SU-DHL-6 (cell line): ENCODE results near the gene TNFRSF1B.

Experiments used
- H2AFZ ChIP-seq: fragments of 200-600 bp; sonication (generic); 2 replicates; pipeline ENCODE4 v1.6.1; 2014; ENCODE audit warnings: low read depth, mild to moderate bottlenecking, moderate library complexity, mixed read lengths, antibody characterized with exemption, low read length; ENCODE audit not compliant: severe bottlenecking
- H3F3A ChIP-seq: fragments of 200-600 bp; shearing (Covaris generic); 2 replicates; pipeline ENCODE4 v1.6.0; 2016; ENCODE audit warnings: antibody characterized with exemption, mild to moderate bottlenecking; ENCODE audit not compliant: insufficient read depth
- H3K27ac ChIP-seq: fragments of 200-600 bp; sonication (generic); 2 replicates; pipeline ENCODE4 v1.5.1; 2016; ENCODE audit warnings: low read depth, mild to moderate bottlenecking, low read length, moderate library complexity, mixed read lengths
- H3K27me3 ChIP-seq: fragments of 200-600 bp; sonication (generic), shearing (Covaris generic); 2 replicates; pipeline ENCODE4 v1.6.0; 2014; ENCODE audit warnings: mild to moderate bottlenecking, low read length
- H3K36me3 ChIP-seq: fragments of 200-600 bp; sonication (generic); 2 replicates; pipeline ENCODE4 v1.6.1; 2014; ENCODE audit warnings: mild to moderate bottlenecking, low read length, mixed read lengths
- H3K4me2 ChIP-seq: fragments of 300-600, 200-600 bp; shearing (Covaris generic), sonication (generic); 2 replicates; pipeline ENCODE4 v1.6.0; 2014; ENCODE audit warnings: low read length, low read depth, mild to moderate bottlenecking; ENCODE audit not compliant: poor library complexity, severe bottlenecking
- H3K4me3 ChIP-seq: fragments of 200-600 bp; sonication (generic); 2 replicates; pipeline ENCODE4 v1.5.1; 2014; ENCODE audit warnings: antibody characterized with exemption, low read length, mild to moderate bottlenecking, mixed read lengths; ENCODE audit not compliant: insufficient read depth, poor library complexity, severe bottlenecking
- H3K79me2 ChIP-seq: fragments of 200-600 bp; sonication (generic); 2 replicates; pipeline ENCODE4 v1.6.1; 2014; ENCODE audit warnings: mild to moderate bottlenecking, low read length, moderate library complexity; ENCODE audit not compliant: insufficient read depth
- H3K9ac ChIP-seq: fragments of 200-600 bp; sonication (generic); 2 replicates; pipeline ENCODE4 v1.7.0; 2014; ENCODE audit warnings: mild to moderate bottlenecking, low read length
- H3K9me2 ChIP-seq: fragments of 200-600 bp; sonication (generic); replicated peaks from 2 replicates; pipeline ENCODE4 v1.6.1; 2014; ENCODE audit warnings: low read length; ENCODE audit not compliant: insufficient read depth
- H3K9me3 ChIP-seq: fragments of 200-600 bp; sonication (generic); 2 replicates; pipeline ENCODE4 v1.6.1; 2014; ENCODE audit warnings: low read length, mixed read lengths; ENCODE audit not compliant: insufficient read depth
- H4K20me1 ChIP-seq: fragments of 200-600 bp; sonication (generic); 2 replicates; pipeline ENCODE4 v1.6.1; 2014; ENCODE audit warnings: low read depth, mild to moderate bottlenecking, antibody characterized with exemption, low read length, moderate library complexity, mixed read lengths
- CTCF ChIP-seq: fragments of 200-600 bp; sonication (generic); IDR thresholded peaks from one replicate; pipeline ENCODE4 v1.5.1; 2017; ENCODE audit warnings: antibody characterized with exemption, mild to moderate bottlenecking, low read length, moderate library complexity; ENCODE audit not compliant: insufficient read depth, poor library complexity, severe bottlenecking
- EZH2phosphoT487 ChIP-seq: fragments of 200-600 bp; sonication (generic), shearing (Covaris generic); conservative IDR thresholded peaks from 2 replicates; pipeline ENCODE4 v1.6.1; 2018; ENCODE audit warnings: mild to moderate bottlenecking, antibody characterized with exemption, low read length, moderate library complexity, mixed read lengths

Gene TNFRSF1B

DNA sequence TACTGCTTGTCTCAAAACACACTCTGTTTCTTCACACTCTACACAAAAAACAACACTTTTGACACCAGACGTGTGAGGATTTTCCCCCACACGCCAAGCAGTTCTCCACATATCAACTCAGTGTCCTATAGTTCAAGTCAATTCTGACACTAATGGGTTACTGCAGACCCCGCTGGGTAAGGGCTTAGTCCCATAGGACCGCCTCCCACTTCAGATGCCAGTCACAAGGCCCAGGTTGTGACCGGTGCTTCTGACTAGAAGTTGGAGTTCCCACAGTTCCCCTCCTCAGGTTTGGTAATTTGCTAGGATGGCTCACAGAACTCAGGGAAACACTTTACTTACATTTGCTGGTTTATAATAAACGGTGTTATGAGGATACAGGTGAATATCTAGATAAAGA is 83.0 kb downstream of the TNFRSF1B start:
- Histone ChIP-seq H3K27me3 (no peaks in the 10 kb centered on the region), H2AFZ (no peak overlapping the region), H3K9me2 (no peaks in the 10 kb centered on the region), H3K9me3 (no peaks in the 10 kb centered on the region), H3K79me2 (no peaks in the 10 kb centered on the region), H3K4me3 (no peak overlapping the region), H4K20me1 (no peaks in the 10 kb centered on the region), H3K27ac (no peak overlapping the region), H3K9ac (no peak overlapping the region), H3K4me2 (no peak overlapping the region), H3F3A (no peaks in the 10 kb centered on the region), H3K36me3 (0 out of 2 replicates have a peak, but pooled peaks cover 4% of the 10 kb centered on the region)
- TF ChIP-seq CTCF = no peak
- TF ChIP-seq EZH2phosphoT487 = no peak

GRCh38 chr1:12251442-12251841 is 84.7 kb downstream of the TNFRSF1B start:
- no peaks in the 10 kb centered on the region for H3K9me3 ChIP-seq
- 0 out of 2 replicates have a peak, but pooled peaks cover 4% of the 10 kb centered on the region for H3K36me3 ChIP-seq
- H4K20me1 ChIP-seq = no peaks in the 10 kb centered on the region

DNA sequence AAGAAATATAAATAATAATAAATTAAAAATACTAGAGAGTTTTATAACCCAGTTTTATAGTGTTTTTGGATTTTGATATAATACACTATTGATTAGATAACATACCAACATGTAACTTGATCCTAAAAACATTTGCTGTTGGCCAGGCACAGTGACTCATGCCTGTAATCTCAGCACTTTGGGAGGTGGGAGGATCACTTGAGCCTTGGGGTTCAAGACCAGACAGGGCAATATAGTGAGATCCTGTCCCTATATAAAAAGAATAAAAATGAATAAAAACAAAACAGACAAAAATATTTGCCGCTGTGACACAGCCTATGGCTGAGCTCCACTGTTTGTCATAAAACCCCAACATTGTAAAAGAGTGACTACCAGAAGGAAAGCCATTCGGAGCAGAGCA is 89.1 kb downstream of the TNFRSF1B start:
- H3K27me3 ChIP-seq = no peaks in the 10 kb centered on the region
- no peaks in the 10 kb centered on the region for H3K9me2 ChIP-seq
- no peaks in the 10 kb centered on the region for H3K9me3 ChIP-seq
- no peak overlapping the region for H2AFZ ChIP-seq
- H3K36me3 ChIP-seq = 0 out of 2 replicates have a peak, but pooled peaks cover 4% of the 10 kb centered on the region
- H3K9ac ChIP-seq = no peak overlapping the region
- no peak for TF ChIP-seq CTCF
- no peak for TF ChIP-seq EZH2phosphoT487
- no peaks in the 10 kb centered on the region for H4K20me1 ChIP-seq
- no peak overlapping the region for H3K27ac ChIP-seq
- H3K79me2 ChIP-seq = no peaks in the 10 kb centered on the region
- no peak overlapping the region for H3K4me3 ChIP-seq
- H3F3A ChIP-seq = no peaks in the 10 kb centered on the region
- no peak overlapping the region for H3K4me2 ChIP-seq

More at GRCh38 chr1:12251442-12251841, 84.7 kb downstream of the TNFRSF1B start:
- no peak overlapping the region for H3K9ac ChIP-seq
- H3K79me2 ChIP-seq = no peaks in the 10 kb centered on the region
- H3K27me3 ChIP-seq = no peaks in the 10 kb centered on the region
- H3K4me2 ChIP-seq = no peak overlapping the region
- no peak overlapping the region for H3K4me3 ChIP-seq
- H3F3A ChIP-seq = no peaks in the 10 kb centered on the region
- no peaks in the 10 kb centered on the region for H3K9me2 ChIP-seq
- no peak overlapping the region for H3K27ac ChIP-seq
- H2AFZ ChIP-seq = no peak overlapping the region
- no peak for TF ChIP-seq CTCF
- TF ChIP-seq EZH2phosphoT487 = no peak
